Activated naive CD4-positive, alpha-beta T cell treated with anti-CD3 and anti-CD28 coated beads, Interleukin-2, amount 50 U/mL, for 24 hours (primary cell): ENCODE data around the gene CCDC187.

Source experiments
- H3K27ac Mint-ChIP-seq: one replicate; pipeline ENCODE4 v1.8.0; 2021; ENCODE audit warnings: mild to moderate bottlenecking, mixed read lengths
- H3K27me3 Mint-ChIP-seq: one replicate; pipeline ENCODE4 v1.8.0; 2021; ENCODE audit warnings: mixed read lengths
- H3K36me3 Mint-ChIP-seq: one replicate; pipeline ENCODE4 v1.8.0; 2021; ENCODE audit warnings: mixed read lengths
- H3K4me1 Mint-ChIP-seq: one replicate; pipeline ENCODE4 v1.8.0; 2021; ENCODE audit warnings: mixed read lengths
- H3K4me3 Mint-ChIP-seq: one replicate; pipeline ENCODE4 v1.8.0; 2021; ENCODE audit warnings: mild to moderate bottlenecking, mixed read lengths
- H3K9me3 Mint-ChIP-seq: one replicate; pipeline ENCODE4 v1.8.0; 2021; ENCODE audit warnings: mixed read lengths

The CCDC187 gene

DNA sequence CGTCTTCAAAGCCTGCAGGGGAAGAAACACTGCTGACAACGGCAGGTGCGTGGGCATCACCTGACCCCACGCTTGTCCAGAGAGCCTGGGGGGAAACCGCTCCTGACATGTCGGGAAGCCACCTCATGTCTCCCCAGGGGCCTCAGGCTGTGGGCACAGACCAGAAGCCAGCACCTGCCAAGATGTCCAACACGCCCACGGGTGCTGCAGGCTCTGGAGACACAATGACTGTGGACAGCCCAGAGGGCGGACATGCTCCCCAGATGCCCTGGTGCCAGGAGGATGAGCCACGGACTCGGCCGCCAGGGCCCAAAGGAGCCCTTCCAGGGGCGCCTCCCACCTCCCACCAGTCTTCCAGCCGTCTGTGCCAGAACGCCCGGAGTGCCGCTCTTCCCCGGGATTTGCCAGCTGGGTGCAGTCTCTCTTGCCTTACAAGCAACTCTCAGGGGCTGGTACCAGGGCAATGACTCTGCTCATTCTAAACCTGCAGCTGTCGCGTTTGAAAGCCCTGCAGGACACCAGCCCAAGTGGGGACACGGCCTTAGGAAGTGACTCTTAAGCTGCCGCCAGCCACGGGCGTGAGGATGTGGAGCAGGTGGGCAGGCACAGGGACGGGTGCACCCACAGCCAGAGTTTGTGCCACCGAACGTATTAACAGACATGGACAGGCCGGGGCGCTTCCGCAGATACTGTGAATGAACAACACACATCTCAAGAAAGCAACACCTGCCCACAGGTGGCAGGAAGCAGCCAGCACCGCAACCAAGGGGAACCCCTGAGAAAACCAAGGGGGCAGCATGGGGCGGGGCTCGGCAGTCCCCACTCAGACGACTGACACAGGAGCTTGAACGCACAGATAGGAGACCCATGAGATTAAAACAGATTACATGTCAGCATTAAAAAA is 92.2 kb downstream of the CCDC187 start:
- Mint-ChIP-seq H3K4me1 (no peaks in the 10 kb centered on the region), H3K9me3 (no peaks in the 10 kb centered on the region), H3K4me3 (no peak overlapping the region), H3K27ac (no peak overlapping the region), H3K36me3 (peaks cover 20% of the 10 kb centered on the region), H3K27me3 (no peaks in the 10 kb centered on the region)

DNA sequence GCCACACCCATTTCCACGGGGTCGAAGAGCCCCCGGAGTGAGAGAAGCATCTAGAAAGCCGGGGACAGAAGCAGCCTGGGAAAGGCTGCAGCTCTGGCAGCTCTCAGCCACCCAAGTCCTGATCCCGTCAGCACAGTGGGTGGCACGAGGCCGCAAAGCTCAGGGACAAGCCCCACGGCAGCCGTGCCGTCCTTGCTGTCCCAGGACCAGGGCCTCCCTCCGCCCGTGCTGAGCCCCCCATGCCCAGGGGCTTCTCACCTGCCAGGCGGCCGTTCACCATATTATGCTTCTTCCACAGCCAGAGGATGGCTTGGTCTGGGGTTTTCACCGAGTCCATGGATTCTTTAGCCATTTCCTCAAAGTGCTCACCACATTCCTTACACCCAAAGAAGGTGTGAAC is 92.9 kb downstream of the CCDC187 start:
- Mint-ChIP-seq H3K4me1 (no peaks in the 10 kb centered on the region), H3K36me3 (peaks cover 25% of the 10 kb centered on the region), H3K27ac (no peak overlapping the region), H3K9me3 (no peaks in the 10 kb centered on the region), H3K4me3 (no peak overlapping the region), H3K27me3 (peaks cover 2% of the 10 kb centered on the region)

DNA sequence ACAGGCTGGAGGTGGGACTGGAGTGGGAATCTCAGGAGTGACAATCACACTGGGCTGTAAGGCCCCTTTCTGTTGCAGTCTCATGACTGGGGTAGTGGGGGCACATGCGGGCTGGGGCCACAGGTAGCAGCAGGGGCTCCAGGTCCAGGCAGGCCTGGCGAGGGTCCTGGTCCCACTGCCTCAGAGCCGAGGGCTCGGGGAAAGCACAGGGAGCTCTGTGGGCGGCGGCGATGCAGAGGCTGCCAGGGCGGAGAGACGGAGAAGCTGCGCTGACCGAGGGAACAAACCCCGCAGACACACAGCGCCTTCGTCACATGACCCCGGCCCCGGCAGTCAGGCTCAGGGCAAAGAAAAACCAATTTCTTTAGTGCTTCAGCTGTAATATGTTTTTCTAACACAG is 93.6 kb downstream of the CCDC187 start:
- no peaks in the 10 kb centered on the region for H3K9me3 Mint-ChIP-seq
- no peak overlapping the region for H3K4me3 Mint-ChIP-seq
- peaks cover 3% of the 10 kb centered on the region for H3K27me3 Mint-ChIP-seq
- no peak overlapping the region for H3K27ac Mint-ChIP-seq
- no peaks in the 10 kb centered on the region for H3K4me1 Mint-ChIP-seq
- H3K36me3 Mint-ChIP-seq, result peaks cover 22% of the 10 kb centered on the region

DNA sequence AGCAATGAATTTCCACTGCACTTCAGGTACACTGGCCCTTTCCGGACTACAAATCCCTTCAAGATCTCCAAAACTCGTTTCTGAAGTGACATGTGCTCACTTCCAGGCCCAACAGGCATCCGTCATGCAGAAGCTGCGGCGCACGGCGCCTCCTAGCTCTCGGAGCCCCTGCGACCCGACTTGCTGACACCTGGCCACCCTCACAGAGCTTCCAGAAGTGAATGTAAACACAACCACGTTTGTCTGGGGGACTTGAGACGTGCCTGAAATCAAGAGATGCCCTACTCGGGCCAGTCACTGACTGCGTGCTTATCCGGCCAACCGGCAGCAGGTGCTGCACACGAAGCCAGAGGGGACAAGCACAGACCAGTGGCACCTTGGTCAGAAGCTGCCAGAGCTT is 94.1 kb downstream of the CCDC187 start:
- Mint-ChIP-seq H3K27ac (no peak overlapping the region), H3K27me3 (peaks cover 3% of the 10 kb centered on the region), H3K36me3 (peaks cover 18% of the 10 kb centered on the region), H3K4me3 (no peak overlapping the region), H3K9me3 (no peaks in the 10 kb centered on the region), H3K4me1 (no peaks in the 10 kb centered on the region)

DNA sequence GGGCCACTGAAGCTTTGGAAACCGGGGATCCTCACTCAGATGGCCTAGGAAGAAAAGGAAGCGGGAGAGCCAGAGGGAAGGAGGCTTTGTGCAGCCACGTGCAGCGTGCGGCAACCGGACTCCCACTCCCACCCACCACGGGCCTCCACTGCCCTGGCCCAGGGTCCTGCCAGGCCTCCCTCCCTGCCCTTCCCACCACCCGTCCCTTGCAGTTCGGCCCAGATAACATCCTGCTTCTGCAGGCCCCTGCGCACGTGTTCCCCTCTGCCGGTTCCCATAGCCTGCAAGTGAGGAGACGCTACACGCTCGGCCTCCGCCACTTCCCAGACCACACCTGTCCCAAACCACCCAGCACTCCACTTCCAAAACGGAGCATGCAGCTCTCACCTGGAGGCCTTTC is 94.7 kb downstream of the CCDC187 start:
- H3K4me1 Mint-ChIP-seq, result no peaks in the 10 kb centered on the region
- H3K36me3 Mint-ChIP-seq, result peaks cover 17% of the 10 kb centered on the region
- peaks cover 3% of the 10 kb centered on the region for H3K27me3 Mint-ChIP-seq
- H3K9me3 Mint-ChIP-seq, result no peaks in the 10 kb centered on the region
- H3K4me3 Mint-ChIP-seq, result no peak overlapping the region
- no peak overlapping the region for H3K27ac Mint-ChIP-seq

DNA sequence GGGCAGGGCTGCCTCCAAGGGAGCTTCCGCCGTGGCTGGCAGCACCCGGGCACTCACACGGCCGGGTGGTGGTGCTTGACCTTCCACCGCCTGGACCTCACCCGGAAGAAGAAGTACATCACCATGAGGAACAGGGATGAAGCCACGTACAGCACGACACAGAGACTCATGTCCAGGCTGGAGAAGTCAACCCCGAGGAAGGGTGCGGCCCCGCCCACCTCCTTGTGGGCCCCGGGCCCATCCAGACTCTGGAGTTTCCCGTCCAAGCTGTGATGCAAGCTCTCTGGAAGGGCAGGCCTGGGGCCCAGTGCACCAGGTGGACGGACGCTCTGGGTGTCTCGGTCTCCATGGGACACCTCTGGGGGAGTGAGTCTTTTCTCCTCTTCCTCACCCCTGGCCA is 95.2 kb downstream of the CCDC187 start:
- H3K27ac Mint-ChIP-seq, result no peak overlapping the region
- H3K27me3 Mint-ChIP-seq, result peaks cover 7% of the 10 kb centered on the region

DNA sequence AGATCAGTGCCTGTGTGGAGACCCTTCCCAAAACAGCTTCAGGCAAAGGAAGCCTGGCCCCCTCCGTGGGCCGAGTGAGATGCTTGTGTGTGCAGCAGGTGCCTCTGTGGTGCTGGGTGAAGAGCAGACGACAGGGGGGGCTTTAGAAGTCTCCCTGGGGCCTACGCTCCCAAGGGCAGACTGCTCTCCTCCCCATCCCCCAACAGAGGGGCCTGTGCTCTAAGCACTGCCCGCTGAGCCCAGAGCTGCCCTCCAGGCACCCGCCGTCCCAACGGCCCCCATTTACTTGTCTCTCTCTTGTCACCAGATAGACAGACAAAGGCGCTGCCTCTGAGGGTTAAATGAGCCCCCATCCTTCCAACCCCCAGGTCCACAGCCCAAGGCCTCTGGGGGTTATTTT is 96.3 kb downstream of the CCDC187 start:
- H3K27me3 Mint-ChIP-seq, result peaks cover 8% of the 10 kb centered on the region
- no peaks in the 10 kb centered on the region for H3K9me3 Mint-ChIP-seq
- no peak overlapping the region for H3K27ac Mint-ChIP-seq
- no peak overlapping the region for H3K4me3 Mint-ChIP-seq
- peaks cover 11% of the 10 kb centered on the region for H3K36me3 Mint-ChIP-seq
- H3K4me1 Mint-ChIP-seq, result no peaks in the 10 kb centered on the region

More for the DNA sequence above, 95.2 kb downstream of the CCDC187 start:
- Mint-ChIP-seq H3K36me3 (peaks cover 13% of the 10 kb centered on the region), H3K4me1 (no peaks in the 10 kb centered on the region), H3K9me3 (no peaks in the 10 kb centered on the region), H3K4me3 (no peak overlapping the region)

DNA sequence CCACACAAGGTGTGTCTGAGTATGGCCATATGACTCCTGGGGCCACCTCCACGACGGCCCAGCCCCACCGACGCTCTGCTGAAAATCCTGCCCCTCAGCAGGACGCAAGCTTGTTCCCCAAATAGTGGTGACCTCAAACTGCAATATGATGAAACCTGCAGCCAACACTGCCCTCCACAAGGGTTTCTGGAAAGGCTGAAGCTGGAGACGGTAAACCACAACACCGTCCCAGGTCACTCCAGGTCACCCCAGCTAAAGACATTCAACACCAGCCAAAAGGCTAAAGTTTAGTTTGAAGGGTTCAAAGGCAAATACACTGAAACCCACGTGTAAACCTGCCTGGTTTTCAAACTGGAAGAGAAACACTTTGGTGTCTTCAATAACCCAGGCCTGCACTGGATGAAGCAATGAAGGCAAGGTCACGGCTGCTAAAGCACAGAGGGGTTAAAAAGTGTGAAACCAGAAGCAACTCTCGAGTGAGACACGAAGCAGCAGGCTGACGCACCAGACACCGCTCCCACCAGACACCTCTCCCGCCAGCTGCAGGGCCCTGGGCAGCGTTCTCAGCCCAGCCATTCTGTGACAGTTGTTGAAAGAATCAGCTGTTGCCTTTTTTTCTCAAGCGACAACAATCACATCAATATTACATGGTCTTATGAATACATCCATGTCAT is 97.2 kb downstream of the CCDC187 start:
- Mint-ChIP-seq H3K36me3 (peaks cover 10% of the 10 kb centered on the region), H3K9me3 (no peaks in the 10 kb centered on the region), H3K27ac (peak overlapping the region; percentile 65), H3K4me1 (no peaks in the 10 kb centered on the region), H3K4me3 (no peak overlapping the region), H3K27me3 (peaks cover 8% of the 10 kb centered on the region)

DNA sequence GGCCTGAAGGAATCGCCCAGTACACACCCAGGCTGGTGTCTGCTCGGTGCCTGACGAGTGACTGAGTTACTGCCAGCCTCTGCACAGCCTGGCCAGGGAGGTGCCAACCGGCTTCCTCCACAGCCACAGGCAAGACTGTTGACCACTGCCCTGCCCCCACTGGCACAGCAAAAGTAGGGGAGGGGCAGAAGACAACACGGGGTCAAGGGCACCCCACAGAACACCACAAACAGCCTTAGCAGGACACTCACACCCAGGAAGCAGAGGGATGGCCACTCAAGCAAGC is 98.2 kb downstream of the CCDC187 start:
- no peak overlapping the region for H3K4me3 Mint-ChIP-seq
- no peaks in the 10 kb centered on the region for H3K4me1 Mint-ChIP-seq
- peaks cover 13% of the 10 kb centered on the region for H3K27me3 Mint-ChIP-seq
- no peaks in the 10 kb centered on the region for H3K9me3 Mint-ChIP-seq
- H3K27ac Mint-ChIP-seq, result no peak overlapping the region
- H3K36me3 Mint-ChIP-seq, result peaks cover 10% of the 10 kb centered on the region

DNA sequence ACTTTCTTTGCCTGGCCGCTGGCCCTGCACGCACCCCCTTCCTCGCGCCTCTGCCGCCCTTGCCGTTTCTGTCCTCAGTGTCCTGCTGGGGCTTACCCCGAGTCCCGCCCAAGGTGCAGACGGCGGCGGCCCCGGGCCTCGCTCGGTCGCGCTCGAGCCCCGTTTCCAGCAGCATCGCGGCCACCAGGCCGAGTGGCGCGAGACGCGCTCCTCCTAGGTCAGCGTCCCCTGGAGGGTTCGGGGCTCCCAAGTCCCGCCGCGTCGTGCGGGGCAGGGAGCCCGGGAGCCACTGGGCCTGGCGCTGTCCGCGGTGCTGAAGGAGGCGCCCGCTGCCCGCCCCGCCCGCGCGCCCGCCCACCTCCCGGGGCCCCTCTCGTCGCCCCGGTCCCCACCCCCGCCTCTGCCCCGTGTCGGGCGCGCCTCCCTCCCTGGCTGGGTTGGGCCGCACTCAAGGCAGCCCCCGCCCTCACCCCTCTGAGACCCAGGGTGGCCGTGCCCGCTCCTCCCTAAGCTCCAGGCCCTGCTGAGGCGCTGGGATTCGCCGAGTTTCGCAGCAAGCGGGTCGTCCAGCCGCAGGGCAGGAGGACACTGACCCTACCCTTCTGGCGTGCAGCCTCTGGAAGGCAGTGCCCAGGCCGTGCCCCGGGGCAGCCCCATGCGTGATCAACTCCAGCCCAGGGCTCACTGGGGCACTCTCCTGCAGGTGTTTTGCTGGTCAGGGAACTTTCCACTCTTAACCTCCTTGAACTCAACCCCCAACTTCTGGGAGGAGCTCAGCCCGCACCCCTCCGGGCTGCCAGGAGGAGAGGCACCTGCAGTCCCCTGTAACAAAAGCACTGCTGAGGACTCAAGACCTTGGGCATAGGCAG is 98.8 kb downstream of the CCDC187 start, which contains the start of gene LHX3:
Gene LHX3 (minus strand): TSS at position 291 of the 869 bp plus-strand sequence. CDS start 116 bp downstream, at position 175.
- H3K9me3 Mint-ChIP-seq, result no peaks in the 10 kb centered on the region
- H3K4me1 Mint-ChIP-seq, result no peaks in the 10 kb centered on the region
- H3K4me3 Mint-ChIP-seq, result no peak within 1 kb of the TSS
- peaks cover 18% of the 10 kb centered on the region for H3K27me3 Mint-ChIP-seq
- H3K36me3 Mint-ChIP-seq, result peaks cover 10% of the 10 kb centered on the region
- no peak within 1 kb of the TSS for H3K27ac Mint-ChIP-seq

DNA sequence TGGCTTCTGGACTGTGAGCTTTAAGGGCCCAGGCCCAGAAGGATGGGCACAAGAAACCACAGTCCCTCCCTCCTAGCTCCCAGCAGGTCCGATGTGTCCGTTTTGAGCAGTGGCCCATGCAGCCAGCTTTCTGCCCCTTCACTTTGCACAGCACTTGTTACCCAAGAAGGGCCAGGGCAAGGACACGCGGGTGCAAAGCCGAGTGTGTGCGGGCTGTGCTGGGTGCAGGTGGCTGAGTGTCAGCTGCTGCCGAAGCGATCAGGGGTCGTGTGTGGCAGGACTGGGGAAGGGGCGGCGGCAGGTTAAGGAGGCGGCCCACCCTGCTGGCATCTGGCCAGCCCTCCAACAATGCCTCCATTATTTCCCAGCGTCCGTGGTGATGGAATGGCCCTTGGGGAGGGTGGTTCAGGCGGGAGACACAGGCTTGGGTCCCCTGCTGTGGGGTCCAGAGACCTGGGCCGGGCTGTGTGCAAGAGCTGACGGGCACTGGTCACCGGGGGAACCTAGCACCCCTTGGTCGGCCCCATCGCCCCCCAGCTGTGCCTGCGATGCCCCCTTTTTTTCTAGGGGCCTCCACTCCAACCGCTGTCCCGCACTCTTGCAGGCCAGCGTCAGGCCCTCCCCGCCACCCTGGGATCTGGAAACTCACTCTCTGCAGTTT is 99.6 kb downstream of the CCDC187 start:
- H3K4me1 Mint-ChIP-seq, result no peaks in the 10 kb centered on the region
- no peaks in the 10 kb centered on the region for H3K9me3 Mint-ChIP-seq
- peaks cover 18% of the 10 kb centered on the region for H3K27me3 Mint-ChIP-seq
- no peak overlapping the region for H3K4me3 Mint-ChIP-seq
- no peak overlapping the region for H3K27ac Mint-ChIP-seq
- H3K36me3 Mint-ChIP-seq, result peaks cover 10% of the 10 kb centered on the region

DNA sequence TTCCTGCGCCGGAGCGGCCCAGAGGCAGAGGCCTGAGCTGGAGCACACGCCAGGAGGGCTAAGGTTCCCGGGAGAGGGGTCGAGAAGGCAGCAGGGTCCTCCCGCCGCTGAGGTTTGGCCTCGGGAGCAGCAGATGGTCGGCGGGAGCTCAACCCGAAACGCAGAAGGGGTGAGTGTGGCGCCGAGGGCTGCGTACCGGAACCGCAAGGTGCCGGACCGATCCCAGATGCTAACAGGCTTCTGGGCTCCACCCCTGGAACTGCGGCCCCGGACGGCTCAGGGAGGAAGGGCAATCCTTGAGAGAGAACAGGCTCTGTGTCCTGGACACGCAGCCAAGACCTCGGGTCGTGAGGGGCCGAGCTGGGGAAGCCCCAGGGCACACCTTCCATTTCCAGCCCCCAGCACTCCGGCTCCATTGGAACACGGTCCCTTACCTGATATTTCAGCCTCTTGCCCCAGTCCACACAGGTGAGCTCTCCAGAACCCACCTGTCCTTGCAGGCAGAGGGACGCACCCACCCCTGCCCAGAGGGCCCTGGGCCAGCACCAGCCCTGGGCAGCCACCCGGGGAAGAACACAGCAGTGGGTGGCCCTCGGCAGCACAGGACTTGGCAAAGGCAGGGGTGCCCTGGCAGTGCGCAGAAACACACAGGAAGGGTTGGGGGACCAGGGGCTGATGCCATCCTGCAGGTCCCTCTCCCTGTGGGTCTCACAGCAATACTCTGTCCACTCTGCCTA is 100.3 kb downstream of the CCDC187 start:
- no peaks in the 10 kb centered on the region for H3K4me1 Mint-ChIP-seq
- peaks cover 10% of the 10 kb centered on the region for H3K36me3 Mint-ChIP-seq
- H3K27me3 Mint-ChIP-seq, result peaks cover 18% of the 10 kb centered on the region
- H3K4me3 Mint-ChIP-seq, result no peak overlapping the region
- no peaks in the 10 kb centered on the region for H3K9me3 Mint-ChIP-seq
- H3K27ac Mint-ChIP-seq, result peak overlapping the region; percentile 41

DNA sequence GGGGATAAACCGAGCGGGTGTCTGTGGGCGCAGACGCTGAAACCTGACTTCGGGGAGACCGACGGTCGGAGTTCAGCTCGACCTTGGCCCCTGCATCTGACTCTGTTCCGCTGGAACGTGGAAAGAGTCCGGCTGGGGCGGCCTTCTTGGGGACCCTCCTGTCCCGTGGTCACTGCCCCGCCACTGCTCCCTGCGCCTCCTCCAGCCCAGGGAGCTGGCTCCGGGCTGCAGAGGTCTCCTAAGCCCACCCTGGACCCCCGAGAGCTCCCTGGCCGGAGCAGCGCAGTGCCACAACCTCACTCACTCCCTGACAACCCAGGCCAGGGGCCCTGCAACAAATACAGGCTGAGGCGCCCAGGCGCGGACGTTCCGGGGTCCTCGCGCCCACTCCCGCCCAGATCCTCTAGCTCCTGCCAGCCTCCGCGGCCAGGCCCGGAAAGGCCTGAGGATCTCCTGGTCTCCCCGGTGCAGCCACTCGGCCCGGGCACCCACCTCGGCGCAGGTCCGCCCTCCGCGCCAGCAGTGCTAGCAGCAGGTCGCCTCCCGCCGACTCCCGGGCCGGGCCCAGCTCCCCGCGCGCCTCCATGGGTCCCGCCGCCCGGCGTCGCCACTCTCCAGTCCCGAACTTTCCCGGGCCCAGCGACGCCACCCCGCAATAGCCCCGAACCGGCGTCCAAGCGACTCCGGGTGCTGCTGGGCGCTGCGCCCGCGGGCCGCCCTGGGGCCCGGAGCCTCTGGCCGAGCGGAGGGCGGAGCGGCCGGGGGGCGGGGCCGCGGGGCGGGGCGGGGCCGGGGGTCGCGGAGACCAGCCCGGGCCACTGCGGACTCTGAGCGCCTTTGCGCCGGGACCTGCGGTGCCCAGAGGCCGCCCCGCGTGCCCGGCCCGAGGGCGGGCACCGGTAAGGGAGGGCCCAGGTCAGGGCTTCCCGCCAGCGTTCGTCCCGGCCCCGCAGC is 101.2 kb downstream of the CCDC187 start:
- Mint-ChIP-seq H3K27me3 (peaks cover 21% of the 10 kb centered on the region), H3K9me3 (no peaks in the 10 kb centered on the region), H3K4me3 (no peak overlapping the region), H3K4me1 (no peaks in the 10 kb centered on the region), H3K27ac (no peak overlapping the region), H3K36me3 (peaks cover 10% of the 10 kb centered on the region)
